HG02759 (cell line): ENCODE measurements around the gene MAPK6.
A peak's percentile ranks its signal among the peaks of the same experiment; 100 is the strongest.

Source experiments
- ATAC-seq: cut with Tn5 transposase; IDR thresholded peaks from one replicate; pipeline ENCODE4 v1.9.1; 2021; ENCODE audit warnings: mild to moderate bottlenecking, moderate library complexity; ENCODE audit not compliant: unreplicated experiment

MAPK6 gene

GRCh38 chr15:52100807-52101442 lies 81.9 kb downstream of the MAPK6 start:
- no peak for ATAC-seq

- ATAC-seq: no peak
These were observed 82.7 kb downstream of the MAPK6 start for GRCh38 chr15:52101542-52102323.

- no peak for ATAC-seq
These were observed 83.4 kb downstream of the MAPK6 start for GRCh38 chr15:52102463-52102862.

GRCh38 chr15:52103217-52104207 lies 84.5 kb downstream of the MAPK6 start:
- ATAC-seq: peak; percentile 79

- peak; percentile 43 for ATAC-seq
These were observed 85.5 kb downstream of the MAPK6 start for GRCh38 chr15:52104532-52105004.

GRCh38 chr15:52105846-52106245 lies 86.8 kb downstream of the MAPK6 start:
- ATAC-seq: no peak

- no peak for ATAC-seq
These were observed 87.6 kb downstream of the MAPK6 start for GRCh38 chr15:52106641-52107040.

GRCh38 chr15:52107238-52107637 lies 88.2 kb downstream of the MAPK6 start:
- no peak for ATAC-seq

GRCh38 chr15:52109559-52110451 lies 90.8 kb downstream of the MAPK6 start:
- peak; percentile 41 for ATAC-seq

- no peak for ATAC-seq
These were observed 92.6 kb downstream of the MAPK6 start for GRCh38 chr15:52111517-52112202.

- peak; percentile 53 for ATAC-seq
These were observed 93.3 kb downstream of the MAPK6 start for GRCh38 chr15:52112203-52112750.

- ATAC-seq: no peak
These were observed 94.2 kb downstream of the MAPK6 start for GRCh38 chr15:52113235-52113634.

GRCh38 chr15:52113708-52114107 lies 94.7 kb downstream of the MAPK6 start:
- no peak for ATAC-seq

GRCh38 chr15:52114261-52115055 lies 95.4 kb downstream of the MAPK6 start:
- ATAC-seq: no peak

GRCh38 chr15:52115598-52116427 lies 96.8 kb downstream of the MAPK6 start:
- ATAC-seq: no peak
